Naive thymus-derived CD4-positive, alpha-beta T cell (primary cell): ENCODE results near the gene COL1A1. TPM values are rescaled to one million over a fixed set of nuclear protein-coding genes. Genes with fewer than 3 reads are reported as not detected.

ENCODE experiments used
- ATAC-seq: fragments of 150-1000 bp; cut with Tn5 transposase; 2 replicates; pipeline ENCODE4 v1.10.0; 2021; ENCODE audit warnings: mild to moderate bottlenecking, moderate library complexity
- CTCF ChIA-PET: fragments of 350-600 bp; sonication (Branson Sonifier 250); formaldehyde crosslinking; loops from one replicate; lab custom pipeline; 2021; ENCODE audit warnings: antibody characterized with exemption; lab: Charles Lee
- POLR2A ChIA-PET: fragments of 350-600 bp; sonication (Branson Sonifier 250); formaldehyde crosslinking; loops from one replicate; lab custom pipeline; 2021; ENCODE audit warnings: antibody characterized with exemption, inconsistent platforms; lab: Charles Lee
- DNase-seq, 9 donors: peaks; one replicate each; pipeline versions ENCODE4 v3.0.0 to v3.0.0-alpha.2; 2020 to 2022; ENCODE audit warnings: mixed read lengths in 1 of 9
- H3K27ac ChIP-seq: one replicate; pipeline ENCODE4 v1.7.0; 2013; ENCODE audit warnings: mild to moderate bottlenecking, low read depth, low read length, moderate library complexity
- H3K27me3 ChIP-seq, 2 donors: one replicate each; pipeline ENCODE4 v1.7.0; 2013; ENCODE audit warnings: low read length in 2 of 2, mild to moderate bottlenecking in 2 of 2, moderate library complexity in 2 of 2; ENCODE audit not compliant: control insufficient read depth in 2 of 2, insufficient read depth in 2 of 2
- H3K36me3 ChIP-seq, 3 experiments: 1 replicate in 2 of 3; 2 replicates in 1 of 3; pipeline ENCODE4 v1.7.0; 2013; ENCODE audit warnings: low read length in 3 of 3, mild to moderate bottlenecking in 3 of 3, moderate library complexity in 1 of 3; ENCODE audit not compliant: insufficient read depth in 3 of 3, control insufficient read depth in 2 of 3
- H3K4me1 ChIP-seq, 2 donors: one replicate each; pipeline ENCODE4 v1.7.0; 2013; ENCODE audit warnings: low read length in 2 of 2, mild to moderate bottlenecking in 2 of 2, moderate library complexity in 1 of 2; ENCODE audit not compliant: control insufficient read depth in 2 of 2, insufficient read depth in 2 of 2
- H3K4me3 ChIP-seq: 2 replicates; pipeline ENCODE4 v1.7.0; 2013; ENCODE audit warnings: mild to moderate bottlenecking, low read length
- H3K9me3 ChIP-seq, 3 experiments: 1 replicate in 2 of 3; 2 replicates in 1 of 3; pipeline ENCODE4 v1.7.0; 2013; ENCODE audit warnings: low read length in 3 of 3; ENCODE audit not compliant: control insufficient read depth in 2 of 3
- H3K27ac Mint-ChIP-seq, 9 donors: one replicate each; pipeline ENCODE4 v1.8.0; 2020 to 2022; ENCODE audit warnings: mixed read lengths in 9 of 9, mild to moderate bottlenecking in 8 of 9, moderate library complexity in 5 of 9, inconsistent platforms in 2 of 9
- H3K27me3 Mint-ChIP-seq, 5 donors: one replicate each; pipeline ENCODE4 v1.8.0; 2021 to 2022; ENCODE audit warnings: mixed read lengths in 5 of 5, mild to moderate bottlenecking in 1 of 5
- H3K36me3 Mint-ChIP-seq, 5 donors: one replicate each; pipeline ENCODE4 v1.8.0; 2020 to 2022; ENCODE audit warnings: mixed read lengths in 5 of 5, mild to moderate bottlenecking in 3 of 5, inconsistent platforms in 1 of 5
- H3K4me1 Mint-ChIP-seq, 7 donors: one replicate each; pipeline ENCODE4 v1.8.0; 2020 to 2022; ENCODE audit warnings: mixed read lengths in 7 of 7, mild to moderate bottlenecking in 3 of 7, inconsistent platforms in 1 of 7
- H3K4me3 Mint-ChIP-seq, 10 donors: one replicate each; pipeline ENCODE4 v1.8.0; 2020 to 2022; ENCODE audit warnings: mild to moderate bottlenecking in 10 of 10, mixed read lengths in 10 of 10, moderate library complexity in 6 of 10, inconsistent platforms in 2 of 10
- H3K9me3 Mint-ChIP-seq, 11 donors: one replicate each; pipeline ENCODE4 v1.8.0; 2020 to 2022; ENCODE audit warnings: mixed read lengths in 11 of 11, mild to moderate bottlenecking in 4 of 11, inconsistent platforms in 1 of 11, moderate library complexity in 1 of 11
- intact Hi-C, 2 donors: fragments of 100-400 bp; cut with micrococcal nuclease; formaldehyde crosslinking; loops; one replicate each; pipeline ENCODE4 v1.15.1; 2023
- polyA plus RNA-seq, 2 donors: library from polyadenylated mRNA; unstranded; fragments of 300-500 nt; fragmentation: Illumina TruSeq; gene quantifications; one replicate each; pipeline ENCODE4 v1.2.3, GENCODE V29; 2021
- total RNA-seq, 6 experiments: library from RNA in 5 of 6; stranded (reverse) in 5 of 6; gene quantifications; 1 replicate in 5 of 6; 2 replicates in 1 of 6; pipeline ENCODE4 v1.2.3 and lab custom pipeline; 2021 to 2026

COL1A1 gene
- total and polyA plus RNA-seq, 7 experiments from 2014 or later: 0.36 to 12.6 (median 1.2) TPM; not detected in 2

DNA sequence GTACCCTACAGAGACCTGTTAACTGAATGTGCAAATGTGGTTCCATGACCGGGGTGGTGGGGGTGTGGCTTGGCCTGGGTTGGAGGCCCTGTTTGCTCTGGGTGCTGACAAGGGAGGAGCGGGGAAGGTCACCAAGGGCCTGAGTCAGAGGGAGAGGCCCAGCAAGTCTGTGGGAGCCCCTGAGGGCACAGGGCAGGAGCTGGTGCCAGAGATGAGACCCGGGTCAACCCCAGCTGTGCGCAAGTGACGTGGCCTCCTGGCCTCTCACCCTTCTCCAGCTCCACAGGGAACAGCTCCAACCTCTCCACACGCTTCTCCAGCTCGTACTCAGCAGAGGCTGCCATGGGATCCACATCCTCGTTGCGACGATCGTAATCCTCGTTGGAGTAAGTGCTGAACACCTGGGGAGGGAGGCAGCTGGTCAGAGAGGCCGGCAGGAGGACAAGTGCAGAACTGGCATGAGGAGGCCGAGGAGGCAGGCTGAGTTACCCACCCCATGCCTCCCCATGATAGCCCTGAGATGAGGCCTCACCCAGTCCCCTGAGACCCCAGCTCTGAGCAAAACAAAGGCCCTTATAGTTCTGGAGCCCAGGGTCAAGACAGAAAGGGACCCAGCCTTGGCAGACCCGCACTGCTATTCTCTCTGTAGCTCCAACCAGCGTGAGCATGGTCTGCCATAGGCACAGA lies 56.4 kb downstream of the COL1A1 start:
- Histone ChIP-seq H3K4me1 (peaks cover 52 to 55% of the 10 kb centered on the region in 2 donors), H3K36me3 (peaks cover 0 to 53% (median 8%) of the 10 kb centered on the region in 3 experiments), H3K4me3 (no peak overlapping the region), H3K27me3 (no peaks in the 10 kb centered on the region), H3K9me3 (no peaks in the 10 kb centered on the region), H3K27ac (no peak overlapping the region)
- H3K4me1 Mint-ChIP-seq: peaks cover 64 to 86% (median 79%) of the 10 kb centered on the region in 7 donors
- POLR2A ChIA-PET: interaction anchor here (1.7 kb wide), 1 partner anchor 17 kb away, joined by 9 read pairs; no protein-coding TSS in a partner anchor
- intact Hi-C loops: loop anchor here in 1 of 2 donors (10.0 kb wide), 1 partner anchor 560 kb away; the partner anchor contains the start of gene ANKRD40
- peak overlapping the region in 8 of 10 donors; percentile 2 to 98 (median 62) for H3K4me3 Mint-ChIP-seq
- ATAC-seq: no peak
- CTCF ChIA-PET: interaction anchor here (4.9 kb wide), 1 partner anchor 16 kb away, joined by 24 read pairs; no protein-coding TSS in a partner anchor
- peaks cover 5 to 65% (median 21%) of the 10 kb centered on the region in 5 donors for H3K36me3 Mint-ChIP-seq
- peak overlapping the region in 8 of 9 donors; percentile 70 to 89 (median 81) for H3K27ac Mint-ChIP-seq
- no peaks in the 10 kb centered on the region for H3K27me3 Mint-ChIP-seq
- DNase-seq: no peak
- H3K9me3 Mint-ChIP-seq: no peaks in the 10 kb centered on the region

GRCh38 chr17:50144355-50144754 lies 57.1 kb downstream of the COL1A1 start:
- peaks cover 57 to 62% of the 10 kb centered on the region in 2 donors for H3K4me1 ChIP-seq
- Mint-ChIP-seq H3K27ac (peak overlapping the region in 8 of 9 donors; percentile 49 to 78 (median 71)), H3K36me3 (peaks cover 5 to 70% (median 27%) of the 10 kb centered on the region in 5 donors), H3K27me3 (no peaks in the 10 kb centered on the region), H3K4me1 (peaks cover 70 to 92% (median 83%) of the 10 kb centered on the region in 7 donors), H3K9me3 (no peaks in the 10 kb centered on the region), H3K4me3 (peak overlapping the region in 4 of 10 donors; percentile 4 to 98 (median 38))
- H3K9me3 ChIP-seq: no peaks in the 10 kb centered on the region
- no peaks in the 10 kb centered on the region for H3K27me3 ChIP-seq
- H3K27ac ChIP-seq: no peak overlapping the region
- ChIA-PET POLR2A (interaction anchor here (0.7 kb wide), 1 partner anchor 83 kb away, joined by 3 read pairs; no protein-coding TSS in a partner anchor), CTCF (interaction anchor here (4.9 kb wide), 1 partner anchor 17 kb away, joined by 24 read pairs; no protein-coding TSS in a partner anchor)
- intact Hi-C loops: loop anchor here in 1 of 2 donors (10.0 kb wide), 1 partner anchor 560 kb away; the partner anchor contains the start of gene ANKRD40
- ATAC-seq (no peak), DNase-seq (no peak)
- peaks cover 4 to 57% (median 13%) of the 10 kb centered on the region in 3 experiments for H3K36me3 ChIP-seq
- H3K4me3 ChIP-seq: no peak overlapping the region

DNA sequence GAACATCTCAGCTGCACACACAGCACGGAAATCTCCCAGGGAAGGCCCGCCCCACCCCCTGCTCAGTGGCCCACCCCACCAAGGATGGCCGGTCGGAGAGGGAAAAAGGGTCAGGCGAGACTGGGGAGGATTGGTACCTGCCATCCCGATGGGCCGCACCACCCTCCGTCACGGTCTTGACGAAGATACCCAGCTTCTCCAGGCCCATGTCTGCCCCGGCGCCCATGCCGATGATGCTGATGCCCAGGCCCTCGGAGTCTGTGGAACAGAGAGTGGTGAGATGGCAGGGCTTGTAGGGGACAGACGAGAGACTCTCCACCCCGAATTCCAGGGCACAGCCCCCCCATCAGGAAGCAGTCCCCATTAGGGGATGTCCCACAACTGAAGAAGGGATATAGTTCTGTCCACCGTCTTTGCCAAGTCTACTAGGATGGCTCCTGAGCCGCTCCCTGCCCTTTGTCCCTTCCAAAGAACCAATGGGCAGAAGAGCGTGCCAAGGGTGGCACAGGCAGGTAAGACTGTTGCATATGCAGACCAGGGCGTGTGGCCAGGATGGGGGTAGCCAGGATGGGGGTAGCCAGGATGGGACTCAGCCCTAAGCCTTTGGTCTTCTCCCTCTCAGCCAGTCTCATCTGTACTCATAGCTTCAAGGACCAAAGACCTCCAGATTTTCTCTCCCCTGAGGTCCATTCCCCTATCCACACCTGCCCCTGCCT lies 57.8 kb downstream of the COL1A1 start:
- Mint-ChIP-seq H3K27me3 (no peaks in the 10 kb centered on the region), H3K4me3 (peak overlapping the region in 6 of 10 donors; percentile 3 to 98 (median 10)), H3K9me3 (no peaks in the 10 kb centered on the region), H3K4me1 (peaks cover 70 to 92% (median 83%) of the 10 kb centered on the region in 7 donors), H3K36me3 (peaks cover 5 to 70% (median 27%) of the 10 kb centered on the region in 5 donors), H3K27ac (peak overlapping the region in 8 of 9 donors; percentile 23 to 92 (median 78))
- DNase-seq: no peak
- H3K27ac ChIP-seq: no peak overlapping the region
- no peaks in the 10 kb centered on the region for H3K9me3 ChIP-seq
- CTCF ChIA-PET: interaction anchor here (0.8 to 4.9 kb wide), 3 partner anchors 17 to 18 kb away, joined by 3 to 24 read pairs (median 4); no protein-coding TSS in a partner anchor
- H3K4me3 ChIP-seq: no peak overlapping the region
- peaks cover 57 to 64% of the 10 kb centered on the region in 2 donors for H3K4me1 ChIP-seq
- peaks cover 11 to 61% (median 20%) of the 10 kb centered on the region in 3 experiments for H3K36me3 ChIP-seq
- no peak for ATAC-seq
- H3K27me3 ChIP-seq: no peaks in the 10 kb centered on the region
- intact Hi-C loops: loop anchor here in 1 of 2 donors (10.0 kb wide), 1 partner anchor 561 kb away; the partner anchor contains the start of gene ANKRD40
- POLR2A ChIA-PET: interaction anchor here (0.7 kb wide), 2 partner anchors 13 to 83 kb away, joined by 3 read pairs; no protein-coding TSS in a partner anchor

- Mint-ChIP-seq H3K4me3 (peak overlapping the region; percentile 60 to 91 (median 68)), H3K27ac (peak overlapping the region; percentile 72 to 92 (median 87)), H3K36me3 (peaks cover 5 to 73% (median 42%) of the 10 kb centered on the region in 5 donors), H3K4me1 (peaks cover 62 to 90% (median 78%) of the 10 kb centered on the region in 7 donors), H3K27me3 (no peaks in the 10 kb centered on the region), H3K9me3 (no peaks in the 10 kb centered on the region)
- H3K36me3 ChIP-seq: peaks cover 22 to 80% (median 31%) of the 10 kb centered on the region in 3 experiments
- ChIA-PET POLR2A (interaction anchor here (1.8 to 4.0 kb wide), 3 partner anchors 10 to 20 kb away, joined by 5 to 42 read pairs (median 18); partner anchors contain the start of gene PPP1R9B), CTCF (interaction anchor here (1.0 to 3.9 kb wide), 4 partner anchors 8 to 20 kb away, joined by 3 to 59 read pairs (median 43); partner anchors contain the start of gene PPP1R9B)
- DNase-seq (no peak), ATAC-seq (no peak)
- no peaks in the 10 kb centered on the region for H3K9me3 ChIP-seq
- H3K4me3 ChIP-seq: no peak overlapping the region
- peaks cover 47 to 52% of the 10 kb centered on the region in 2 donors for H3K4me1 ChIP-seq
- H3K27me3 ChIP-seq: no peaks in the 10 kb centered on the region
- intact Hi-C loops: loop anchor here (2.0 to 10.0 kb wide), 2 partner anchors 57 to 563 kb away; partner anchors contain the start of gene ANKRD40 (in 1 of the 2)
- peak overlapping the region; percentile 54 for H3K27ac ChIP-seq
Observed at GRCh38 chr17:50141745-50142110, 59.7 kb downstream of the COL1A1 start.

- no peaks in the 10 kb centered on the region for H3K27me3 ChIP-seq
- peaks cover 43 to 46% of the 10 kb centered on the region in 2 donors for H3K4me1 ChIP-seq
- H3K4me1 Mint-ChIP-seq: peaks cover 58 to 90% (median 73%) of the 10 kb centered on the region in 7 donors
- DNase-seq (no peak), ATAC-seq (no peak)
- H3K9me3 Mint-ChIP-seq: no peaks in the 10 kb centered on the region
- H3K27ac ChIP-seq: peak overlapping the region; percentile 42
- CTCF ChIA-PET: interaction anchor here (1.0 to 3.9 kb wide), 8 partner anchors 9 to 156 kb away, joined by 3 to 59 read pairs (median 4); partner anchors contain the start of gene PPP1R9B
- no peaks in the 10 kb centered on the region for H3K9me3 ChIP-seq
- H3K36me3 ChIP-seq: peaks cover 22 to 85% (median 31%) of the 10 kb centered on the region in 3 experiments
- H3K4me3 Mint-ChIP-seq: peak overlapping the region; percentile 60 to 91 (median 70)
- H3K27me3 Mint-ChIP-seq: no peaks in the 10 kb centered on the region
- POLR2A ChIA-PET: interaction anchor here (0.9 to 4.0 kb wide), 5 partner anchors 9 to 20 kb away, joined by 3 to 42 read pairs (median 5); partner anchors contain the start of gene PPP1R9B
- H3K36me3 Mint-ChIP-seq: peaks cover 5 to 78% (median 44%) of the 10 kb centered on the region in 5 donors
- intact Hi-C loops: loop anchor here (2.0 to 10.0 kb wide), 2 partner anchors 58 to 564 kb away; partner anchors contain the start of gene ANKRD40 (in 1 of the 2)
- peak overlapping the region; percentile 72 to 92 (median 87) for H3K27ac Mint-ChIP-seq
- peak overlapping the region; percentile 55 for H3K4me3 ChIP-seq
Observed at GRCh38 chr17:50141026-50141744, 60.2 kb downstream of the COL1A1 start.
